Activated CD4-positive, CD25-positive, alpha-beta regulatory T cell (primary cell): ENCODE data around the gene AZU1.

Source experiments
- DNase-seq, 4 experiments: peaks; one replicate each; lab custom pipeline; 2025; lab: John Stamatoyannopoulos, UW

AZU1 gene

GRCh38 chr19:827710-828321, at the start of gene AZU1:
Gene AZU1 (plus strand): TSS chr19:827837. CDS start chr19:827847, 10 bp downstream.
- no peak for DNase-seq

GRCh38 chr19:778910-779653, 48.6 kb upstream of the AZU1 start:
- DNase-seq, result no peak

- no peak for DNase-seq
These were observed 46.7 kb upstream of the AZU1 start for GRCh38 chr19:780935-781334.

- DNase-seq, result no peak
These were observed 45.8 kb upstream of the AZU1 start for GRCh38 chr19:781800-782184.

GRCh38 chr19:782185-782877, 45.3 kb upstream of the AZU1 start:
- DNase-seq, result no peak

- DNase-seq, result no peak
These were observed 44.6 kb upstream of the AZU1 start for GRCh38 chr19:782878-783668.

- DNase-seq, result no peak
These were observed 43.1 kb upstream of the AZU1 start for GRCh38 chr19:784541-784940.

GRCh38 chr19:787536-787935, 40.1 kb upstream of the AZU1 start:
- DNase-seq, result no peak

- no peak for DNase-seq
These were observed 39.0 kb upstream of the AZU1 start for GRCh38 chr19:788686-788982.

GRCh38 chr19:788983-789700, 38.5 kb upstream of the AZU1 start:
- DNase-seq, result no peak

GRCh38 chr19:789701-790060, 38.0 kb upstream of the AZU1 start:
- DNase-seq, result no peak

GRCh38 chr19:791007-791566, 36.5 kb upstream of the AZU1 start:
- no peak for DNase-seq

- DNase-seq, result no peak
These were observed 35.9 kb upstream of the AZU1 start for GRCh38 chr19:791567-792305.

GRCh38 chr19:792306-792885, 35.2 kb upstream of the AZU1 start:
- DNase-seq, result no peak

- no peak for DNase-seq
These were observed 33.8 kb upstream of the AZU1 start for GRCh38 chr19:793806-794205.

- DNase-seq, result no peak
These were observed 32.5 kb upstream of the AZU1 start for GRCh38 chr19:795073-795611.

- no peak for DNase-seq
These were observed 31.7 kb upstream of the AZU1 start for GRCh38 chr19:795691-796581.

- DNase-seq, result peak; percentile 96 to 100 (median 100)
These were observed 30.7 kb upstream of the AZU1 start, which contains the start of gene PTBP1 for GRCh38 chr19:796692-797527. Gene PTBP1 (plus strand): TSS chr19:797452. CDS start chr19:797498, 46 bp downstream.
